Caki2 (cell line): ENCODE results near the gene MYRIP. TPM values are rescaled to one million over a fixed set of nuclear protein-coding genes. Genes with fewer than 3 reads are reported as not detected.
A peak's percentile ranks its signal among the peaks of the same experiment; 100 is the strongest.

ENCODE experiments used
- DNase-seq: peaks from one replicate; pipeline ENCODE4 v3.0.0-alpha.2; 2015; ENCODE audit warnings: low read depth
- in situ Hi-C: cut with HindIII; loops from 2 replicates; pipeline ENCODE4 v1.10.0; 2016; ENCODE audit warnings: low sequenced_read_pairs, low pct_unique_long_range_greater_than_20kb, mixed read lengths
- total RNA-seq: library from RNA; depleted of rRNA; stranded (reverse); fragments of >200 nt; shearing (Covaris generic); gene quantifications from 2 replicates; pipeline ENCODE4 v1.2.3, GENCODE V29; 2014; ENCODE audit warnings: low replicate concordance

Gene MYRIP
- total RNA-seq, 1 experiment from 2014 or later: 0.07 TPM

- no peak for DNase-seq
- in situ Hi-C loops: no loop called here
These were observed 60.5 kb downstream of the MYRIP start for GRCh38 chr3:39869890-39870289.

- DNase-seq: no peak
- in situ Hi-C loops: no loop called here
These were observed 61.3 kb downstream of the MYRIP start for GRCh38 chr3:39870706-39871105.

GRCh38 chr3:39879581-39879980 is 70.2 kb downstream of the MYRIP start:
- peak; percentile 17 for DNase-seq
- in situ Hi-C loops: no loop called here

- DNase-seq: no peak
- in situ Hi-C loops: no loop called here
These were observed 72.7 kb downstream of the MYRIP start for GRCh38 chr3:39882111-39882510.

- DNase-seq: no peak
- in situ Hi-C loops: no loop called here
These were observed 82.7 kb downstream of the MYRIP start for GRCh38 chr3:39892068-39892467.

GRCh38 chr3:39896184-39896583 is 86.8 kb downstream of the MYRIP start:
- DNase-seq: no peak
- in situ Hi-C loops: no loop called here

- in situ Hi-C loops: no loop called here
- DNase-seq: no peak
These were observed 91.1 kb downstream of the MYRIP start for GRCh38 chr3:39900462-39901002.

GRCh38 chr3:39903253-39903652 is 93.8 kb downstream of the MYRIP start:
- in situ Hi-C loops: no loop called here

GRCh38 chr3:39905788-39906187 is 96.4 kb downstream of the MYRIP start:
- no peak for DNase-seq
- in situ Hi-C loops: no loop called here

More at GRCh38 chr3:39903253-39903652, 93.8 kb downstream of the MYRIP start:
- DNase-seq: no peak

GRCh38 chr3:39907981-39908380 is 98.6 kb downstream of the MYRIP start:
- DNase-seq: no peak

GRCh38 chr3:39910135-39910534 is 100.7 kb downstream of the MYRIP start:
- no peak for DNase-seq
- in situ Hi-C loops: no loop called here

More at GRCh38 chr3:39907981-39908380, 98.6 kb downstream of the MYRIP start:
- in situ Hi-C loops: no loop called here

GRCh38 chr3:39910826-39911464 is 101.5 kb downstream of the MYRIP start:
- in situ Hi-C loops: no loop called here
- DNase-seq: no peak

- DNase-seq: no peak
- in situ Hi-C loops: no loop called here
These were observed 102.3 kb downstream of the MYRIP start for GRCh38 chr3:39911465-39912309.

- in situ Hi-C loops: no loop called here
- no peak for DNase-seq
These were observed 105.6 kb downstream of the MYRIP start for GRCh38 chr3:39915027-39915426.

- in situ Hi-C loops: no loop called here
- peak; percentile 2 for DNase-seq
These were observed 107.8 kb downstream of the MYRIP start for GRCh38 chr3:39917065-39917773.

GRCh38 chr3:39919281-39919680 is 109.9 kb downstream of the MYRIP start:
- no peak for DNase-seq
- in situ Hi-C loops: no loop called here

- DNase-seq: no peak
- in situ Hi-C loops: no loop called here
These were observed 110.9 kb downstream of the MYRIP start for GRCh38 chr3:39920271-39920670.

- in situ Hi-C loops: no loop called here
- DNase-seq: no peak
These were observed 118.1 kb downstream of the MYRIP start for GRCh38 chr3:39927479-39927878.
